K562 treated with DMSO at 1 percent for 48 hours (cell line): ENCODE results near the gene ODAD4. TPM values are rescaled to one million over a fixed set of nuclear protein-coding genes. Genes with fewer than 3 reads are reported as not detected.

Source experiments
- total RNA-seq: library from RNA; unstranded; fragments of 300-600 nt; gene quantifications from 2 replicates; pipeline ENCODE4 v1.2.3, GENCODE V29; 2022; ENCODE audit warnings: low replicate concordance; ENCODE audit errors: extremely low read depth

The ODAD4 gene
- total RNA-seq = not detected in 2 replicates

GRCh38 chr17:41930009-41930832 lies at the start of gene ODAD4:
ODAD4 (plus strand) TSS chr17:41930617; CDS start chr17:41930724, 107 bp downstream.

GRCh38 chr17:41918314-41919164 lies 11.9 kb upstream of the ODAD4 start, which contains the start of gene ACLY:
ACLY (minus strand) TSS chr17:41918951; CDS start chr17:41913873, 5,078 bp downstream.

GRCh38 chr17:41966463-41967140 lies 36.2 kb downstream of the ODAD4 start, which contains the start of gene CNP:
CNP (plus strand) TSS chr17:41966795; CDS start chr17:41966885, 90 bp downstream.

Other genes starting within 250 kb of the ODAD4 start
- 437 and 1,744 TPM in 2 replicates for gene EIF1, start 241.7 kb upstream of the ODAD4 start, total RNA-seq
- not detected in 2 replicates for gene GAST, start 218.3 kb upstream of the ODAD4 start, total RNA-seq
- not detected in 2 replicates for gene HAP1, start 196.0 kb upstream of the ODAD4 start, total RNA-seq
- gene JUP, start 143.9 kb upstream of the ODAD4 start, total RNA-seq = not detected in 2 replicates
- gene P3H4, start 118.7 kb upstream of the ODAD4 start, total RNA-seq = not detected in 2 replicates
- gene FKBP10, start 117.6 kb upstream of the ODAD4 start, total RNA-seq = not detected in 2 replicates
- gene NT5C3B, start 94.4 kb upstream of the ODAD4 start, total RNA-seq = not detected in 2 replicates
- gene KLHL10, start 92.8 kb upstream of the ODAD4 start, total RNA-seq = not detected in 2 replicates
- gene KLHL11, start 65.2 kb upstream of the ODAD4 start, total RNA-seq = not detected in 2 replicates
- not detected in 2 replicates for gene ACLY, start 11.7 kb upstream of the ODAD4 start, total RNA-seq
- not detected in 2 replicates for gene CNP, start 36.2 kb downstream of the ODAD4 start, total RNA-seq
- gene DNAJC7, start 86.8 kb downstream of the ODAD4 start, total RNA-seq = 468 TPM in 1 of 2 replicates, not detected in the other
- gene NKIRAS2, start 89.5 kb downstream of the ODAD4 start, total RNA-seq = not detected in 2 replicates
- not detected in 2 replicates for gene C17orf113, start 120.0 kb downstream of the ODAD4 start, total RNA-seq
- not detected in 2 replicates for gene ZNF385C, start 167.9 kb downstream of the ODAD4 start, total RNA-seq
- not detected in 2 replicates for gene DHX58, start 182.1 kb downstream of the ODAD4 start, total RNA-seq
- gene KAT2A, start 190.8 kb downstream of the ODAD4 start, total RNA-seq = not detected in 2 replicates
- not detected in 2 replicates for gene HSPB9, start 192.2 kb downstream of the ODAD4 start, total RNA-seq
- not detected in 2 replicates for gene RAB5C, start 224.4 kb downstream of the ODAD4 start, total RNA-seq